HEK293 (cell line): ENCODE results near the gene PDE1C.

ENCODE experiments used
- BCL6B ChIP-seq: fragments of 450-650 bp; formaldehyde crosslinking; IDR thresholded peaks from 2 replicates; pipeline ENCODE4 v1.5.1; 2017; ENCODE audit warnings: missing biosample characterization, missing genetic modification characterization
- CTCF ChIP-seq: fragments of 450-650 bp; formaldehyde crosslinking; IDR thresholded peaks from 2 replicates; pipeline ENCODE4 v1.5.1; 2016; ENCODE audit warnings: missing biosample characterization, missing genetic modification characterization
- PBX3 ChIP-seq: sonication (generic); formaldehyde crosslinking; IDR thresholded peaks from 2 replicates; pipeline ENCODE4 v1.8.1; 2022; ENCODE audit warnings: mild to moderate bottlenecking, moderate library complexity, missing genetic modification reagents
- REST ChIP-seq: fragments of 450-650 bp; formaldehyde crosslinking; IDR thresholded peaks from 2 replicates; pipeline ENCODE4 v1.5.1; 2016; ENCODE audit warnings: missing biosample characterization, missing genetic modification characterization
- SETDB1 ChIP-seq: IDR thresholded peaks from one replicate; pipeline ENCODE4 v1.6.1; 2017; ENCODE audit warnings: mild to moderate bottlenecking, low read length, moderate library complexity, mixed read lengths; ENCODE audit not compliant: insufficient read length
- ZBTB26 ChIP-seq: fragments of 450-650 bp; formaldehyde crosslinking; optimal IDR thresholded peaks from 2 replicates; pipeline ENCODE3; 2016; ENCODE audit warnings: missing biosample characterization, mild to moderate bottlenecking, missing genetic modification characterization
- ZBTB49 ChIP-seq: fragments of 450-650 bp; formaldehyde crosslinking; IDR thresholded peaks from 2 replicates; pipeline ENCODE4 v1.5.1; 2016; ENCODE audit warnings: missing biosample characterization, missing genetic modification characterization, low read depth
- ZEB2 ChIP-seq: fragments of 450-650 bp; formaldehyde crosslinking; IDR thresholded peaks from 2 replicates; pipeline ENCODE4 v1.5.1; 2016; ENCODE audit warnings: missing biosample characterization, missing genetic modification characterization
- ZFP3 ChIP-seq: fragments of 450-650 bp; formaldehyde crosslinking; IDR thresholded peaks from 2 replicates; pipeline ENCODE4 v1.5.1; 2016; ENCODE audit warnings: low read depth, missing biosample characterization, missing genetic modification characterization
- ZNF324 ChIP-seq: fragments of 450-650 bp; formaldehyde crosslinking; IDR thresholded peaks from 2 replicates; pipeline ENCODE4 v1.5.1; 2016; ENCODE audit warnings: missing biosample characterization, missing genetic modification characterization
- ZNF514 ChIP-seq: fragments of 450-650 bp; formaldehyde crosslinking; IDR thresholded peaks from 2 replicates; pipeline ENCODE4 v1.5.1; 2016; ENCODE audit warnings: missing biosample characterization, missing genetic modification characterization
- ZNF677 ChIP-seq: fragments of 450-650 bp; IDR thresholded peaks from 2 replicates; pipeline ENCODE4 v1.5.0; 2018; ENCODE audit warnings: missing biosample characterization, mild to moderate bottlenecking, missing genetic modification characterization, moderate library complexity

GRCh38 chr7:31855530-31855929 lies 214.7 kb downstream of the PDE1C start:
- TF ChIP-seq CTCF (tag by site-specific recombination) (no peak), ZNF324 (tag by site-specific recombination) (no peak), ZNF677 (tag by site-specific recombination) (no peak), ZBTB49 (tag by site-specific recombination) (no peak), ZEB2 (no peak), PBX3 (CRISPR knock-in tag) (no peak), SETDB1 (no peak), REST (tag by site-specific recombination) (no peak), ZFP3 (no peak), BCL6B (tag by site-specific recombination) (no peak), ZNF514 (tag by site-specific recombination) (no peak), ZBTB26 (no peak)
